PC-3 (cell line): Measurements from ENCODE around the gene CHRNB1. TPM values are rescaled to one million over a fixed set of nuclear protein-coding genes. Genes with fewer than 3 reads are reported as not detected.
A peak's percentile ranks its signal among the peaks of the same experiment; 100 is the strongest.

Experiments
- ATAC-seq: fragments of 200-7000 bp; cut with Tn5 transposase; 2 replicates; pipeline ENCODE4 v1.9.1; 2020; ENCODE audit warnings: mild to moderate bottlenecking, moderate library complexity
- BruUV-seq: library from RNA; stranded (reverse); fragments of 400-500 nt; replicated peaks from 2 replicates; lab custom pipeline; 2021; lab: Mats Ljungman, UMichigan
- CTCF ChIA-PET: fragments of 300-600 bp; sonication (Branson Sonifier 250); formaldehyde crosslinking; loops from one replicate; lab custom pipeline; 2022; ENCODE audit warnings: antibody characterized with exemption; lab: Charles Lee
- POLR2A ChIA-PET: fragments of 300-600 bp; sonication (Branson Sonifier 250); formaldehyde crosslinking; loops from one replicate; lab custom pipeline; 2022; ENCODE audit warnings: antibody characterized with exemption; ENCODE audit not compliant: unreplicated experiment; lab: Charles Lee
- DNase-seq: peaks from one replicate; pipeline ENCODE4 v3.0.0-alpha.2; 2015
- H2AFZ ChIP-seq: fragments of 300-600 bp; sonication (generic); 2 replicates; pipeline ENCODE4 v1.6.0; 2016; ENCODE audit warnings: antibody characterized with exemption, low read length
- H3F3A ChIP-seq: fragments of 300-600 bp; sonication (generic); one replicate; pipeline ENCODE4 v1.6.0; 2017; ENCODE audit warnings: antibody characterized with exemption, low read length, control low read depth, mild to moderate bottlenecking; ENCODE audit not compliant: unreplicated experiment
- H3K27ac ChIP-seq: fragments of 300-600 bp; sonication (generic); 2 replicates; pipeline ENCODE4 v1.5.1; 2016; ENCODE audit warnings: mild to moderate bottlenecking, low read length
- H3K27me3 ChIP-seq: fragments of 300-600 bp; sonication (generic); 2 replicates; pipeline ENCODE4 v1.6.1; 2016; ENCODE audit warnings: low read length, mixed read lengths
- H3K36me3 ChIP-seq: fragments of 300-600 bp; sonication (generic); 2 replicates; pipeline ENCODE4 v1.6.1; 2016; ENCODE audit warnings: low read depth, mixed run types, low read length, mixed read lengths
- H3K4me1 ChIP-seq: fragments of 300-600 bp; sonication (generic); 2 replicates; pipeline ENCODE4 v1.5.1; 2016; ENCODE audit warnings: low read length; ENCODE audit not compliant: insufficient read depth
- H3K4me2 ChIP-seq: fragments of 300-600 bp; sonication (generic); 2 replicates; pipeline ENCODE4 v1.6.0; 2016; ENCODE audit warnings: low read length
- H3K4me3 ChIP-seq: fragments of 300-600 bp; sonication (generic); 2 replicates; pipeline ENCODE4 v1.5.1; 2016; ENCODE audit warnings: mild to moderate bottlenecking, low read length, mixed read lengths
- H3K79me2 ChIP-seq: fragments of 300-600 bp; sonication (generic); 2 replicates; pipeline ENCODE4 v1.6.1; 2017; ENCODE audit warnings: low read length, mixed read lengths
- H3K9ac ChIP-seq: fragments of 300-600 bp; sonication (generic); 2 replicates; pipeline ENCODE4 v1.6.0; 2016; ENCODE audit warnings: mild to moderate bottlenecking, low read length
- H3K9me2 ChIP-seq: fragments of 300-600 bp; sonication (generic); replicated peaks from 2 replicates; pipeline ENCODE4 v1.6.1; 2016; ENCODE audit warnings: mixed run types, low read length, mixed read lengths
- H3K9me3 ChIP-seq: fragments of 300-600 bp; sonication (generic); 2 replicates; pipeline ENCODE4 v1.6.1; 2016; ENCODE audit warnings: low read length, mixed read lengths
- H4K20me1 ChIP-seq: fragments of 300-600 bp; sonication (generic); 2 replicates; pipeline ENCODE4 v1.6.1; 2016; ENCODE audit warnings: low read length, mixed read lengths
- EZH2 ChIP-seq: fragments of 300-600 bp; sonication (generic); IDR thresholded peaks from one replicate; pipeline ENCODE4 v1.6.1; 2017; ENCODE audit warnings: antibody characterized with exemption, mild to moderate bottlenecking, low read length; ENCODE audit not compliant: unreplicated experiment
- EZH2phosphoT487 ChIP-seq: fragments of 300-600 bp; sonication (generic); IDR thresholded peaks from 2 replicates; pipeline ENCODE4 v1.6.1; 2018; ENCODE audit warnings: mild to moderate bottlenecking, antibody characterized with exemption, low read length, borderline replicate concordance
- intact Hi-C: fragments of 100-400 bp; cut with micrococcal nuclease; formaldehyde crosslinking; loops from 2 replicates; pipeline ENCODE4 v1.9.0; 2023
- total RNA-seq: library from RNA; depleted of rRNA; stranded (reverse); fragments of >200 nt; gene quantifications from 2 replicates; pipeline ENCODE4 v1.2.3, GENCODE V29; 2014
- TF ChIP-seq, protein P1 (sequence below): fragments of 300-600 bp; sonication (generic); conservative IDR thresholded peaks from 2 replicates; pipeline ENCODE4 v1.5.1; 2017; ENCODE audit warnings: antibody characterized with exemption, low read depth, mild to moderate bottlenecking, low read length

CHRNB1 gene
- total RNA-seq, 1 experiment from 2014 or later = 2.1 TPM

DNA sequence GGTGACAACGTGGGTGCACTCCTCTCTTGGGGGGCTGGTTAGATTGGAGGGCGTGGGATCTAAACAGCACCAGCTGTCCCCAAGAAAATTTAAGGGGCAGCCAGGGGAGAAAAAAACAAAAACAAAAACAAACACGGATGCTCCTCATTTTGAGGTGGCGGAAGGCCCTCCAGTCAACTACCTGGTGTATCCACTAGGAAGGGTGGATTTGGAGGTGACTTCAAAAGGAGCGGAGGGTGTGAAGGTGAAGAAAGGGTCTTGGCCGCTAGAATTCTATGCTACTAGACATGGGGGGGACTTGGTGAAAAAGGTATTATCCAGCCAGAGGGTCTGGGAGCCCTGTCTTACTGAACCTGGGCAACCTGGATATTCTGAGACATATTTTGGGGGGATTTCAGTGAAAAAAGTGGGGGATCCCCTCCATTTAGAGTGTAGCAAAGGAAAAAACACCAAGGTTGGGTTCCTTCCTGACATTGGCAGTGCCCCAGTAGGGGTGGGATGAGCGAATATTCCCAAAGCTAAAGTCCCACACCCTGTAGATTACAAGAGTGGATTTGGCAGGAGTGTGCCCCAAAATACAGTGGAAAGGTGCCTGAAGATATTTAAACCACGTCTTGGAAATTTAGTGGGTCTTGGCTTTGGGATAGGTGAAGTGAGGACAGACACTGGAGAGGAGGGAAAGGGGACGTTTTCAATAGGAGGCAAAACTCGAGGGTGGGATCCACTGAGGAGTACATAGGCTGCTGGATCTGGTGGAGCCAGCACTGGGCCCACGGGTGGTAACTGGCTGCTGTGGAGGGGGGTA is 6.0 kb upstream of the CHRNB1 start:
- H3K9ac ChIP-seq = no peak overlapping the region
- H3K4me2 ChIP-seq = peak overlapping the region; percentile 98; the same call in 1 of the 2 replicates
- H3F3A ChIP-seq = no peaks in the 10 kb centered on the region
- POLR2A ChIA-PET = no interaction called here
- no peaks in the 10 kb centered on the region for H3K36me3 ChIP-seq
- H4K20me1 ChIP-seq = no peaks in the 10 kb centered on the region
- 0 out of 2 replicates have a peak, but pooled peaks cover 5% of the 10 kb centered on the region for H3K79me2 ChIP-seq
- intact Hi-C loops = loop anchor here (5.0 kb wide), 2 partner anchors 87 to 248 kb away; partner anchors contain the start of genes KCTD11, TP53 and WRAP53
- CTCF ChIA-PET = no interaction called here
- DNase-seq = no peak
- no peak overlapping the region for H3K4me3 ChIP-seq
- H3K4me1 ChIP-seq = peaks cover 4% of the 10 kb centered on the region; the same call in 1 of the 2 replicates
- ATAC-seq = no peak
- no peaks in the 10 kb centered on the region for H3K27me3 ChIP-seq
- no TSS peak for BruUV-seq
- no peak overlapping the region for H3K27ac ChIP-seq
- H2AFZ ChIP-seq = no peak overlapping the region
- H3K9me2 ChIP-seq = no peaks in the 10 kb centered on the region
- no peak for TF ChIP-seq EZH2phosphoT487
- TF ChIP-seq, protein P1, sequence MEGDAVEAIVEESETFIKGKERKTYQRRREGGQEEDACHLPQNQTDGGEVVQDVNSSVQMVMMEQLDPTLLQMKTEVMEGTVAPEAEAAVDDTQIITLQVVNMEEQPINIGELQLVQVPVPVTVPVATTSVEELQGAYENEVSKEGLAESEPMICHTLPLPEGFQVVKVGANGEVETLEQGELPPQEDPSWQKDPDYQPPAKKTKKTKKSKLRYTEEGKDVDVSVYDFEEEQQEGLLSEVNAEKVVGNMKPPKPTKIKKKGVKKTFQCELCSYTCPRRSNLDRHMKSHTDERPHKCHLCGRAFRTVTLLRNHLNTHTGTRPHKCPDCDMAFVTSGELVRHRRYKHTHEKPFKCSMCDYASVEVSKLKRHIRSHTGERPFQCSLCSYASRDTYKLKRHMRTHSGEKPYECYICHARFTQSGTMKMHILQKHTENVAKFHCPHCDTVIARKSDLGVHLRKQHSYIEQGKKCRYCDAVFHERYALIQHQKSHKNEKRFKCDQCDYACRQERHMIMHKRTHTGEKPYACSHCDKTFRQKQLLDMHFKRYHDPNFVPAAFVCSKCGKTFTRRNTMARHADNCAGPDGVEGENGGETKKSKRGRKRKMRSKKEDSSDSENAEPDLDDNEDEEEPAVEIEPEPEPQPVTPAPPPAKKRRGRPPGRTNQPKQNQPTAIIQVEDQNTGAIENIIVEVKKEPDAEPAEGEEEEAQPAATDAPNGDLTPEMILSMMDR = no peak
- TF ChIP-seq EZH2 = no peak
- no peaks in the 10 kb centered on the region for H3K9me3 ChIP-seq

- Histone ChIP-seq H3K9ac (peak within 1 kb of the TSS; percentile 48), H3K27me3 (no peaks in the 10 kb centered on the region), H3K9me2 (no peaks in the 10 kb centered on the region), H3K4me2 (peak within 1 kb of the TSS; percentile 98), H3K4me1 (peaks cover 4% of the 10 kb centered on the region; the same call in 1 of the 2 replicates), H4K20me1 (no peaks in the 10 kb centered on the region), H3K27ac (no peak within 1 kb of the TSS), H2AFZ (peak within 1 kb of the TSS; percentile 81), H3K9me3 (no peaks in the 10 kb centered on the region), H3K79me2 (0 out of 2 replicates have a peak, but pooled peaks cover 5% of the 10 kb centered on the region), H3F3A (no peaks in the 10 kb centered on the region), H3K36me3 (no peaks in the 10 kb centered on the region), H3K4me3 (peak within 1 kb of the TSS; percentile 74)
- no peak for TF ChIP-seq EZH2
- TF ChIP-seq, protein P1 = no peak
- DNase-seq (no peak), ATAC-seq (no peak)
- CTCF ChIA-PET = interaction anchor here (0.5 kb wide), 1 partner anchor 15 kb away, joined by 3 read pairs; no protein-coding TSS in a partner anchor
- intact Hi-C loops = loop anchor here (5.0 kb wide), 2 partner anchors 87 to 248 kb away; partner anchors contain the start of genes KCTD11, TP53 and WRAP53
- no TSS peak for BruUV-seq
- POLR2A ChIA-PET = no interaction called here
Measured at GRCh38 chr17:7439462-7440112, 5.3 kb upstream of the CHRNB1 start, which contains the start of gene FGF11. Gene FGF11, plus strand, starts transcription at chr17:7439512. Its CDS starts 109 bp downstream, at chr17:7439621.
